Large intestine (tissue), 3 donors: Measurements from ENCODE around the gene KRT6B. TPM values are rescaled to one million over a fixed set of nuclear protein-coding genes. Genes with fewer than 3 reads are reported as not detected.
"Not testable (repeated sequence)": the region's sequence is repeated elsewhere in the genome, so short reads cannot be mapped to it uniquely, and the experiment has no call there.

ENCODE experiments used
- DNase-seq, 2 donors: peaks; one replicate each; pipeline versions ENCODE4 v3.0.0 to v3.0.0-alpha.2; 2013
- H3K27ac ChIP-seq: one replicate; pipeline ENCODE4 v1.5.1; 2013; ENCODE audit warnings: low read length
- H3K27me3 ChIP-seq: 2 replicates; pipeline ENCODE4 v1.6.1; 2013; ENCODE audit warnings: low read length; ENCODE audit not compliant: control insufficient read depth, insufficient read depth
- H3K36me3 ChIP-seq: 2 replicates; pipeline ENCODE4 v1.6.1; 2013; ENCODE audit warnings: low read length; ENCODE audit not compliant: control insufficient read depth, insufficient read depth
- H3K4me1 ChIP-seq: one replicate; pipeline ENCODE4 v1.6.1; 2013; ENCODE audit warnings: low read length; ENCODE audit not compliant: control insufficient read depth, insufficient read depth
- H3K4me3 ChIP-seq: one replicate; pipeline ENCODE4 v1.5.1; 2013; ENCODE audit warnings: low read length
- H3K9me3 ChIP-seq: one replicate; pipeline ENCODE4 v1.6.1; 2013; ENCODE audit warnings: mild to moderate bottlenecking, low read depth, low read length, moderate library complexity; ENCODE audit not compliant: control insufficient read depth
- WGBS: methylation state at CpG from one replicate; pipeline ENCODE4 v1.1.5; 2013; ENCODE audit warnings: low lambda C conversion rate; ENCODE audit not compliant: insufficient coverage; 5-methylcytosine and 5-hydroxymethylcytosine counted together
- polyA plus RNA-seq: library from polyadenylated mRNA; unstranded; fragments of 120-200 nt; gene quantifications from one replicate; pipeline ENCODE4 v1.2.1, GENCODE V29; 2013

KRT6B gene
- polyA plus RNA-seq, 1 donor: not detected

DNA sequence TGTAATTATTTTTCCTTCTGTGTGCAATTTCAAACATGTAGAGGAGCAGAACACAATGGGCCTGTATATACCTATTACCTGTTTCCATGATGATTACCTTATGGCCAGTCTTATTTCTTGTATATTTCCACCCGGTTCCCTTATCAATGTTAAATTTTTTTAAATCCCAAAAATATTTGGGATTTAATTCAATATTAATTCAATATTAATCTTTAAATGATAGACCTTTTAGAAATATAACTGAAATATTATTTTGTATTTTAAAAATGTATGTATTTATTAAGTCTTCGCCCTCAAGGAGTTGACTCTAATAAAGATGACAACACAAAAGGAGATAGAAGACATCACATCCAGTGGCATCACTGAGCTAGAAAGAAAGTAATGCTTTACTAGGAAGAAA, 22.3 kb upstream of the KRT6B start:
- no peaks in the 10 kb centered on the region for H3K36me3 ChIP-seq
- WGBS: 100% methylated on average over 1 of the region's 2 CpGs
- H3K4me1 ChIP-seq: no peaks in the 10 kb centered on the region
- H3K27me3 ChIP-seq: no peaks in the 10 kb centered on the region
- no peak overlapping the region for H3K4me3 ChIP-seq
- no peak overlapping the region for H3K27ac ChIP-seq
- no peaks in the 10 kb centered on the region for H3K9me3 ChIP-seq
- DNase-seq: no peak

DNA sequence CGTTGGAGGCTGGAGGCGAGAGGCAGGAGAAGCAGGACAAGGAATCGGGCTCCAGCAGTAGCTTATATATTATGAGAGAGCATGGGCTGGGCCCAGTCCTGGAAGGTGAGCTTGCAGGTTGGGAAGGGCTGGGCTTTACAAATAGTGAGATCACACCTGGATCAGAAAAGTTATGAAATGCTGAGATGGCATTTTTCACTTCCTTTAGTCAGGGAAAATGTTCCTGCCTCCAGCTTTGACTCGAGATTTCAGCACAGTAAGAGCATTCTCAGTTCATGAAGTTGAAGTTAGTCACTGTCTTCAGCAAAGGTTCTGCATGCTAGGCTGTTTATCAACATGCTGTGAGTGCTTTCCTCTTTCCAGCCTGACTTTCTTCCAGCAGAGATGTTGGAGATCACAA, 21.8 kb upstream of the KRT6B start, which contains the start of gene KRT6C:
Gene KRT6C (minus strand): TSS at position 38 of the 400 bp plus-strand sequence. CDS start 68 bp downstream, outside the sequence.
- Histone ChIP-seq H3K9me3 (no peaks in the 10 kb centered on the region), H3K27me3 (no peaks in the 10 kb centered on the region), H3K36me3 (no peaks in the 10 kb centered on the region), H3K27ac (no peak within 1 kb of the TSS), H3K4me1 (no peaks in the 10 kb centered on the region), H3K4me3 (no peak within 1 kb of the TSS)
- no CpG with 5 or more reads among the region's 4 CpGs for WGBS
- DNase-seq: no peak

DNA sequence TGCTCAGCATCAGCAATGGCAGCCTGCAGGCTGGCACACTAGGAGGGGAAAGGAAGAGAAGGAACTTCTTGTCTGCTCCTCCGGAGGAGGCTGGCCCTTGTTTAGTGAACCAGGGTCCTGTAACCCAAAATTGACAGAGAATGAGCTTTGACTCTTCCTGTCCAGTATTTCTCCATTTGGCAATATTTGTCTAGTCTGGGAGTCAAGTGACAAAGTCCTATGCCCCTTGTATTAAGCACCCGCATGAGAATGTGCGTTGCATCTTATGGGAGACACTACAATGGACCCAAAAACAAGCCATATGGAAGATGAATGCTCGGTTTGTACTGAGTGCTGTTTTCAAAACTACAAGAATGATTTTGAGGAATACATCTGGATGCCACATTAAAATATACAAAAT, 17.9 kb upstream of the KRT6B start:
- no peaks in the 10 kb centered on the region for H3K36me3 ChIP-seq
- H3K4me1 ChIP-seq: no peaks in the 10 kb centered on the region
- no peak overlapping the region for H3K27ac ChIP-seq
- no peak overlapping the region for H3K4me3 ChIP-seq
- DNase-seq: no peak
- no peaks in the 10 kb centered on the region for H3K9me3 ChIP-seq
- WGBS: no CpG with 5 or more reads among the region's 4 CpGs
- peaks cover 3% of the 10 kb centered on the region for H3K27me3 ChIP-seq

DNA sequence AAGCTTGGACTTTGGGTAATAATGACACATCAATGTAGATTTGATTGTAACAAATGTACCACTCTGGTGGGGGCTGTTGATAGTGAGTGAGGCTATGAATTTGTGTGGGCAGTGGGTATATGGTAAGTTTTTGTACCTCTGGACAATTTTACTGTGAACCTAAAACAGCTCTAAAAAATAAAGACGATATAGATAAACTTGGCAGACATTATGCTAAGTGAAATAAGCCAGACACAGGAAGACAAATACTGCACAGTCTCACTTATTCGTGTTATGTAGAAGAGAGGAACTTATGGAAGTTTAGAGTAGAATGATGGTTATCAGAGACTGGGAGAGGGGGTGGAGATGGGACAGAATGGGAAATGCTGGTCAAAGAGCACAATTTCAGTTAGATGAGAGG, 13.0 kb upstream of the KRT6B start:
- no peak overlapping the region for H3K27ac ChIP-seq
- H3K9me3 ChIP-seq: no peaks in the 10 kb centered on the region
- no peaks in the 10 kb centered on the region for H3K36me3 ChIP-seq
- H3K27me3 ChIP-seq: peaks cover 3% of the 10 kb centered on the region
- WGBS: 38% methylated on average over 2 of the region's 2 CpGs
- DNase-seq: no peak
- no peaks in the 10 kb centered on the region for H3K4me1 ChIP-seq
- H3K4me3 ChIP-seq: no peak overlapping the region

DNA sequence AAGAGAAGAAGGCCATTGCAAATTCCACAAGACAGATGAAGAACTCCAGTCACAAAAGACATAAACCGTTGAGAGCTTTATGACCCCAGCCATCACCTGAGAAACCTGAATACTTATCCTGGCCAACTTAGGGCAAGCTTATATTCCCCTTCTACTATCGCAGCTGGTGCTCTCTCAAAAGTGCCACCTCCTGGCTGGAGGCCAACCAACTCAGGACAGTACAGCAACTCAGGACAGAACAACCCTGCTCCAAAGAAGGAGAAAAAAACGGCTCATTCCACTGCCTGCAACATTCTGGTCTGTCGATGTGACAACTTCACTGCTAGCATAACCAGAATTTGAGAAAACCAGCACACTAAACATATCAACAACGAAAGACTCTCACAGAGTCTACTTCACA, 9.7 kb upstream of the KRT6B start:
- no peaks in the 10 kb centered on the region for H3K27me3 ChIP-seq
- H3K4me1 ChIP-seq: no peaks in the 10 kb centered on the region
- H3K27ac ChIP-seq: no peak overlapping the region
- no peak for DNase-seq
- H3K9me3 ChIP-seq: no peaks in the 10 kb centered on the region
- no peak overlapping the region for H3K4me3 ChIP-seq
- H3K36me3 ChIP-seq: no peaks in the 10 kb centered on the region
- WGBS: 60% methylated on average over 1 of the region's 5 CpGs

DNA sequence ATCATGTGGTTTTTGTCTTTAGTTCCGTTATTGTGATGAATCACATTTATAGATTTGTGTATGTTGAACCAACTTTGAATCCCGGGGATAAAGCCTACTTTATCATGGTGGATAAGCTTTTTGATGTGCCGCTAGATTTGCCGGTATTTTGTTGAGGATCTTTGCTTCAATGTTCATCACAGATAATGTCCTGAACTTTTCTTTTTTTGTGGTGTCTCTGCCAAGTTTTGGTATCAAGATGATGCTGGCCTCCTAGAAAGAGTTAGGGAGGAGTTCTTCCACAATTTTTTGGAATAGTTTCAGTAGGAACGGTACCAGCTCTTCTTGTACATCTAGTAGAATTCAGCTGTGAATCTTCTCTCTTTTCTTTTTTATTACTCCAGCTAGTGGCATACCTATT, 6.9 kb upstream of the KRT6B start:
- no peaks in the 10 kb centered on the region for H3K9me3 ChIP-seq
- WGBS: 63% methylated on average over 3 of the region's 5 CpGs
- no peaks in the 10 kb centered on the region for H3K36me3 ChIP-seq
- no peaks in the 10 kb centered on the region for H3K4me1 ChIP-seq
- H3K27me3 ChIP-seq: no peaks in the 10 kb centered on the region
- no peak overlapping the region for H3K27ac ChIP-seq
- no peak overlapping the region for H3K4me3 ChIP-seq
- no peak for DNase-seq

DNA sequence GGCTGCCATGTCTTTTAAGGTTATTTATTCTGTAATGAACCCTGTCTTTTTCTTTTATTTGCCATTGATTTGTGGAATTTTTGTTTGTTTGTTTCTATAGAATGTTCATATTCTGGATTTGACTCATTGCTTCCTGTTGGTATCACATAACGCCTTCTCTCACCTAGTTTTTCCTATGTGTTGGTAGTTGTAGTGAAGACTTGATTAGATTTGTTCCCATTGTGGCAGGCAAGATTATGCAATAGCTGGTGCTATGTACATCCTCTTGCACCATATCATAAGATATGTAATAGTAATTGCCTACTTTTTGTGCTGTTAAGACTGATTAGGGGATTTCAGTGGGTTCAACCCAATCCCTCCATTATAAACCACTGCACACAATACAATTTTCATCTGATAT, 3.9 kb upstream of the KRT6B start:
- Histone ChIP-seq H3K27ac (no peak overlapping the region), H3K36me3 (no peaks in the 10 kb centered on the region), H3K27me3 (no peaks in the 10 kb centered on the region), H3K4me3 (no peak overlapping the region), H3K4me1 (no peaks in the 10 kb centered on the region), H3K9me3 (no peaks in the 10 kb centered on the region)
- 100% methylated on average over 1 of the region's 1 CpG for WGBS
- DNase-seq: no peak

DNA sequence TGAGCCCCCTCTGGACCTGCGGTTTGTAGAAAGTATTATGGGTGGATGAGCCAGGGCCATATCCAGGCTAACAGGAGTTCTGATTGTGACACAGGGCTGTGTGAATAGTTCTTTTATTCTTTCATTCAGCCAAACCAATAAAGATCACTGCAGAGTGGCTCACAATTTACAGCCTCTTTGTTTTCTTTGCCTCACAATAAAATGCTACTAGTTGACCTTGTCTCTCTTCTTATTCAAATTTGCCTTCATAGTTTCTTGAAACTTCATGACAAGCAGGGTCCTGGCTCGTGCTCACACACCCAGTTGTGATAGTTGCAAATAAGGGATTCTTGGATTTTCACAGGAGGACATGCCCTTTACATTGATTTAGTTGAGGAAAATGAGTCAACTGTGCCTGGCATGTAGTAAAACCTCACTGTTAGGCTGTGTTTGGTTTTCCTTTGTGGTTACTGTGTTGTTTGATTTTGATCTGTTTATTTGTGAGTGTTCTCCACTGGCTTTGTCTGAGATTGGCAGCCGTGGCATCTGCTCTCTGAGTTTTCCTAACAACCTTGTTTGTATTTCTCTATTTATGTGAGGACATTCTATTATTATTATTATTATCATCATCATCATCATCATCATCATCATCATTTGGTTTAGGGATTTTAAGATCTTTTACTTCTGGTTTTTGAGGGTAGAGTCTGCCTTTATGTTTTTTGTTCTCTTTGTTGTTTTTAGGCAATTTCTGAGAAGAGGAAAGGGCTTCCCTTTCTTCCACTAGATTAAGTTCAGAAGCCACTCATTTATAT, 2.7 kb upstream of the KRT6B start:
- no peak overlapping the region for H3K27ac ChIP-seq
- no CpG with 5 or more reads among the region's 3 CpGs for WGBS

DNA sequence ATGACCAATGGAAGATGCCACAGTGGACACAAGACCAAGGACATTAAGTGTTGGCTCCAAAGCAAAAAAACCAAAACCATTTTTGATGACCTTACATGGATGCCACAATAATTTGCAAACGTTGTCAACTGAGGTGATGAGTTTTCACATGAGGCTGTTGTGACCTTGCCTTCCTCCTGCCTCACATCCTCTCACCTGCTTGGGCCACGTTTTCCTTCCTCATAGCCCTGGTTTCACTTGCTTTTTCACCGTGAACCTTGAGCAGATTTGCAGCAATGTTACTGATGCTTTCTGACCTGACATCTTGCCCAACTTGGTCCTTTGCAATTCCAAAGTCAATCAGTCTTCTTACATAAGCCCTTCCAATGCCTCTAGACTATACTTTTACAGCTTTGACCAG, 3.7 kb downstream of the KRT6B start:
- no peaks in the 10 kb centered on the region for H3K27me3 ChIP-seq
- WGBS: no CpG with 5 or more reads among the region's 3 CpGs
- no peak overlapping the region for H3K27ac ChIP-seq

More for the DNA sequence above, 2.7 kb upstream of the KRT6B start:
- DNase-seq: no peak
- no peaks in the 10 kb centered on the region for H3K27me3 ChIP-seq
- no peaks in the 10 kb centered on the region for H3K9me3 ChIP-seq
- no peaks in the 10 kb centered on the region for H3K4me1 ChIP-seq
- no peak overlapping the region for H3K4me3 ChIP-seq
- no peaks in the 10 kb centered on the region for H3K36me3 ChIP-seq

DNA sequence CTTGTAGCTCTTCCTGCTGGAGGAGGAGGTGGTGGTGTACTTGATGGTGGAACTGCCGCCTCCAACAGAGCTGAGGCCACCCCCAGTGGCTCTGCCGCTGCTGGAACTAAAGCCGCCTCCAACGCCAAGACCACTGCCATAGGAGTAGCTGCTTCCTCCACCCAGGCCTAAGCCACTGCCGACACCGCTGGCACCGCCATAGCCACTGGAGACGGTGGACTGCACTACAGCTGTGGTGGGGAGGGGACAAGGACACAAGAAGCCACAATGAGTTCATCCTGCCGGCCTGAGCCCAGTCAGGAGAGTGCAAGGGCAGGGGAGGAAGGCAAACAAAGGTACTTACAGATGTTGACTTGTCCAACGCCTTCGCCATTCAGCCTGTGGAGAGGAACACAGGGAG, 4.8 kb downstream of the KRT6B start:
- not testable (repeated sequence) for H3K27ac ChIP-seq, H3K9me3 ChIP-seq, H3K36me3 ChIP-seq, H3K27me3 ChIP-seq, H3K4me1 ChIP-seq, H3K4me3 ChIP-seq, DNase-seq
- WGBS: no CpG with 5 or more reads among the region's 11 CpGs

More for the DNA sequence above, 3.7 kb downstream of the KRT6B start:
- Histone ChIP-seq H3K9me3 (no peaks in the 10 kb centered on the region), H3K36me3 (no peaks in the 10 kb centered on the region), H3K4me1 (no peaks in the 10 kb centered on the region), H3K4me3 (no peak overlapping the region)
- no peak for DNase-seq
